BJ (cell line): ENCODE measurements around the gene MAP2K5. TPM values are rescaled to one million over a fixed set of nuclear protein-coding genes. Genes with fewer than 3 reads are reported as not detected.
"Not testable (repeated sequence)": the region's sequence is repeated elsewhere in the genome, so short reads cannot be mapped to it uniquely, and the experiment has no call there.

Experiments
- CTCF ChIA-PET: fragments of 350-600 bp; formaldehyde crosslinking; extraction: SDS; loops from one replicate; lab custom pipeline; 2021; ENCODE audit warnings: antibody characterized with exemption, inconsistent platforms; lab: Yijun Ruan, JAX
- POLR2A ChIA-PET: fragments of 300-600 bp; sonication (Branson Sonifier 250); formaldehyde crosslinking; extraction: SDS; loops from one replicate; lab custom pipeline; 2021; ENCODE audit warnings: antibody characterized with exemption; lab: Charles Lee
- DNase-seq: peaks from one replicate; pipeline ENCODE4 v3.0.0-alpha.2; 2011; ENCODE audit warnings: low read depth
- H3K27me3 ChIP-seq: 2 replicates; pipeline ENCODE4 v1.6.0; 2011; ENCODE audit warnings: low read length; ENCODE audit not compliant: control insufficient read depth, insufficient read depth
- H3K36me3 ChIP-seq: 2 replicates; pipeline ENCODE4 v1.5.1; 2011; ENCODE audit warnings: low read length; ENCODE audit not compliant: control insufficient read depth, insufficient read depth
- H3K4me3 ChIP-seq: 2 replicates; pipeline ENCODE4 v1.5.1; 2011; ENCODE audit warnings: low read depth, mild to moderate bottlenecking, control low read depth, low read length
- CTCF ChIP-seq: IDR thresholded peaks from 2 replicates; pipeline ENCODE4 v1.5.1; 2011; ENCODE audit warnings: low read depth, mild to moderate bottlenecking, control low read depth, inconsistent platforms, low read length, moderate library complexity; ENCODE audit not compliant: insufficient read depth
- polyA plus RNA-seq: library from polyadenylated mRNA; depleted of rRNA; stranded (reverse); fragments of >200 nt; gene quantifications from 2 replicates; pipeline ENCODE4 v1.2.3, GENCODE V29; 2011

Gene MAP2K5
- polyA plus RNA-seq, 1 experiment = 5.6 TPM

- no peak for TF ChIP-seq CTCF
- Histone ChIP-seq H3K36me3 (no peaks in the 10 kb centered on the region), H3K4me3 (no peak overlapping the region), H3K27me3 (no peaks in the 10 kb centered on the region)
- DNase-seq = no peak
- CTCF ChIA-PET = interaction anchor here (1.0 kb wide), 1 partner anchor 142 kb away, joined by 4 read pairs; no protein-coding TSS in a partner anchor
- POLR2A ChIA-PET = no interaction called here
Measured at GRCh38 chr15:67613708-67614107, 71.2 kb downstream of the MAP2K5 start.

GRCh38 chr15:67615131-67615534 is 72.6 kb downstream of the MAP2K5 start:
- H3K36me3 ChIP-seq, CTCF ChIA-PET, H3K4me3 ChIP-seq, H3K27me3 ChIP-seq, DNase-seq, POLR2A ChIA-PET: not testable (repeated sequence)

- H3K36me3 ChIP-seq = no peaks in the 10 kb centered on the region
- POLR2A ChIA-PET = no interaction called here
- no peak for DNase-seq
- CTCF ChIA-PET = interaction anchor here (0.6 to 1.3 kb wide), 2 partner anchors 14 to 734 kb away, joined by 3 read pairs; no protein-coding TSS in a partner anchor
- H3K27me3 ChIP-seq = no peaks in the 10 kb centered on the region
- no peak for TF ChIP-seq CTCF
- H3K4me3 ChIP-seq = no peak overlapping the region
Measured at GRCh38 chr15:67618297-67618696, 75.8 kb downstream of the MAP2K5 start.

- ChIA-PET CTCF (no interaction called here), POLR2A (no interaction called here)
- H3K27me3 ChIP-seq = no peaks in the 10 kb centered on the region
- no peak for DNase-seq
- no peak overlapping the region for H3K4me3 ChIP-seq
- H3K36me3 ChIP-seq = no peaks in the 10 kb centered on the region
- no peak for TF ChIP-seq CTCF
Measured at GRCh38 chr15:67622110-67622509, 79.6 kb downstream of the MAP2K5 start.

GRCh38 chr15:67632261-67632660 is 89.8 kb downstream of the MAP2K5 start:
- Histone ChIP-seq H3K4me3 (no peak overlapping the region), H3K36me3 (no peaks in the 10 kb centered on the region), H3K27me3 (no peaks in the 10 kb centered on the region)
- DNase-seq = no peak
- TF ChIP-seq CTCF = no peak
- CTCF ChIA-PET = interaction anchor here (1.2 kb wide), 1 partner anchor 14 kb away, joined by 3 read pairs; no protein-coding TSS in a partner anchor
- POLR2A ChIA-PET = no interaction called here

GRCh38 chr15:67635950-67636349 is 93.4 kb downstream of the MAP2K5 start:
- POLR2A ChIA-PET, H3K36me3 ChIP-seq, DNase-seq, H3K4me3 ChIP-seq, H3K27me3 ChIP-seq: not testable (repeated sequence)
- CTCF ChIA-PET = interaction anchor here (1.0 kb wide), 1 partner anchor 9 kb away, joined by 5 read pairs; no protein-coding TSS in a partner anchor
